22Rv1 (cell line): ENCODE results near the gene ANO9.

Experiments
- H3K27ac ChIP-seq: fragments of 450-650 bp; 2 replicates; pipeline ENCODE4 v1.5.1; 2017
- CTCF ChIP-seq: fragments of 450-650 bp; IDR thresholded peaks from 2 replicates; pipeline ENCODE4 v1.5.1; 2017; ENCODE audit warnings: mild to moderate bottlenecking
- ZFX ChIP-seq: fragments of 450-650 bp; IDR thresholded peaks from 2 replicates; pipeline ENCODE4 v1.6.1; 2017; ENCODE audit warnings: antibody characterized with exemption, borderline replicate concordance

ANO9 gene

GRCh38 chr11:419248-420005 is 22.4 kb downstream of the ANO9 start:
- no peak for TF ChIP-seq CTCF
- TF ChIP-seq ZFX: no peak
- H3K27ac ChIP-seq: no peak overlapping the region

GRCh38 chr11:418343-419247 is 23.2 kb downstream of the ANO9 start:
- TF ChIP-seq ZFX (no peak), CTCF (no peak)
- no peak overlapping the region for H3K27ac ChIP-seq

- TF ChIP-seq CTCF: no peak
- no peak for TF ChIP-seq ZFX
- H3K27ac ChIP-seq: peak overlapping the region; percentile 71
Observed at GRCh38 chr11:417652-418342, 24.0 kb downstream of the ANO9 start.

GRCh38 chr11:416757-417621 is 24.8 kb downstream of the ANO9 start:
- peak overlapping the region; percentile 71 for H3K27ac ChIP-seq
- TF ChIP-seq CTCF: no peak
- no peak for TF ChIP-seq ZFX

GRCh38 chr11:416051-416756 is 25.6 kb downstream of the ANO9 start:
- peak overlapping the region; percentile 71 for H3K27ac ChIP-seq
- TF ChIP-seq ZFX: no peak
- no peak for TF ChIP-seq CTCF

- no peak for TF ChIP-seq CTCF
- TF ChIP-seq ZFX: no peak
- H3K27ac ChIP-seq: 0 out of 2 replicates have a peak overlapping the region, but pooled peaks have one; percentile 71
Observed at GRCh38 chr11:415640-416041, 26.2 kb downstream of the ANO9 start.
